ENCODE measurements around the gene ATF6B. TPM values are rescaled to one million over a fixed set of nuclear protein-coding genes. Genes with fewer than 3 reads are reported as not detected.
A peak's percentile ranks its signal among the peaks of the same experiment; 100 is the strongest.

Gene ATF6B
- total and polyA plus RNA-seq, 2 of the 8 experiments (the other 6 are each of a cell fraction or from before 2014, with no cell fraction given): 38.1 to 42.2 TPM

GRCh38 chr6:32147401-32148132 is 19.5 kb upstream of the ATF6B start:
- Histone ChIP-seq H4K8ac (ENCODE audit: extremely low read depth, insufficient read depth, low read length) (no peak overlapping the region), H3K14ac (ENCODE audit: insufficient read length) (no peak overlapping the region), H3K9ac (replicated peaks in 1 of 4; ENCODE audit: extremely low read depth in 1 of 4, low read depth in 3 of 4, low read length in 3 of 4) (no peak overlapping the region; a peak in 1 of 7 replicates), H3K18ac (ENCODE audit: extremely low read depth, low read length) (no peak overlapping the region), H4K91ac (replicated peaks; ENCODE audit: insufficient read length, low read length) (no peak overlapping the region), H4K5ac (ENCODE audit: insufficient read length, low read depth, low read length) (no peak overlapping the region), H3K4ac (replicated peaks; ENCODE audit: insufficient read length, low read depth, low read length) (no peak overlapping the region), H3K56ac (replicated peaks; ENCODE audit: insufficient read length, low read depth, low read length) (no peak overlapping the region), H2BK12ac (ENCODE audit: low read depth, low read length) (no peak overlapping the region), H2AFZ (ENCODE audit: low read length) (no peak overlapping the region), H3K27ac (ENCODE audit: low read depth, low read length) (no peak overlapping the region), H3K79me1 (ENCODE audit: low read depth, low read length) (no peaks in the 10 kb centered on the region), H2BK5ac (ENCODE audit: low read depth, low read length) (no peak overlapping the region), H3K23ac (ENCODE audit: insufficient read length) (no peak overlapping the region), H3K4me1 (replicated peaks in 1 of 4; ENCODE audit: control insufficient read depth in 3 of 4, insufficient read depth in 4 of 4, low read length in 3 of 4) (peaks cover 10 to 32% (median 14%) of the 10 kb centered on the region in 4 experiments), H4K20me1 (replicated peaks in 1 of 2; ENCODE audit: control insufficient read depth in 1 of 2, insufficient read depth in 2 of 2, low read length in 2 of 2) (no peaks in the 10 kb centered on the region), H2BK120ac (replicated peaks; ENCODE audit: low read depth, low read length) (no peak overlapping the region), H3K9me3 (ENCODE audit: insufficient read depth in 2 of 2, low read depth in 1 of 2, low read length in 1 of 2) (no peaks in the 10 kb centered on the region), H3K4me2 (ENCODE audit: insufficient read depth in 1 of 2, low read depth in 2 of 2, low read length in 2 of 2) (peak overlapping the region; percentile 94 to 100), H2BK20ac (ENCODE audit: low read length) (0 out of 2 replicates have a peak overlapping the region, but pooled peaks have one; percentile 61), H3K36me3 (ENCODE audit: control insufficient read depth in 2 of 4, insufficient read depth in 4 of 4, low read length in 3 of 4) (no peaks in the 10 kb centered on the region), H3K23me2 (ENCODE audit: low read depth, low read length) (peaks cover 9% of the 10 kb centered on the region; the same call in 1 of the 2 replicates), H3K79me2 (ENCODE audit: control insufficient read depth in 1 of 2, insufficient read depth in 2 of 2, low read length in 2 of 2) (no peaks in the 10 kb centered on the region), H3K4me3 (ENCODE audit: extremely low read depth in 1 of 4, insufficient read depth in 2 of 4, low read depth in 3 of 4, low read length in 4 of 4) (peak overlapping the region; percentile 51 to 76 (median 70); a peak in 5 of 8 replicates), H2AK5ac (ENCODE audit: low read depth, low read length) (no peak overlapping the region), H2BK15ac (ENCODE audit: low read length) (no peak overlapping the region), H3K27me3 (replicated peaks in 1 of 4; ENCODE audit: control insufficient read depth in 3 of 4, extremely low read depth in 1 of 4, insufficient read depth in 3 of 4, low read length in 3 of 4) (peaks cover 4 to 35% (median 33%) of the 10 kb centered on the region in 4 experiments)
- POLR2A ChIA-PET (ENCODE audit: partially characterized antibody): interaction anchor here (1.2 to 9.2 kb wide), 7 partner anchors 11 to 48 kb away, joined by 3 to 70 read pairs (median 6); partner anchors contain the start of genes AGPAT1, ATF6B, FKBPL and PBX2
- WGBS, 2 experiments (ENCODE audit: extremely low coverage in 1 of 2, insufficient coverage in 1 of 2, insufficient read length in 1 of 2, insufficient replicate concordance in 2 of 2, low coverage in 1 of 2, low lambda C conversion rate in 2 of 2, missing lambda C conversion rate in 1 of 2): 98% methylated on average over 4 of the region's 4 CpGs; no CpG with 5 or more reads in 1 of the 2 experiments
- no peak for DNase-seq (ENCODE audit: low read depth in 1 of 2, low spot score in 2 of 2)
- TF ChIP-seq TCF12 (IDR thresholded peaks at IDR 0.05; ENCODE audit: low read depth, low read length) (no peak), RAD21 (IDR thresholded peaks at IDR 0.05 in 1 of 2, conservative IDR thresholded peaks at IDR 0.05 in 1 of 2; ENCODE audit: low read depth in 2 of 2, low read length in 2 of 2) (peak; percentile 13 to 39; a peak in 1 of 4 replicates)
- FAIRE-seq: no peak
- CTCF ChIA-PET (ENCODE audit: partially characterized antibody): interaction anchor here (0.7 to 4.7 kb wide), 14 partner anchors 9 to 53 kb away, joined by 3 to 23 read pairs (median 5); partner anchors contain the start of genes ATF6B and GPSM3

All from H1 (cell line).